ENCODE data around the gene C1QL4.

DNA sequence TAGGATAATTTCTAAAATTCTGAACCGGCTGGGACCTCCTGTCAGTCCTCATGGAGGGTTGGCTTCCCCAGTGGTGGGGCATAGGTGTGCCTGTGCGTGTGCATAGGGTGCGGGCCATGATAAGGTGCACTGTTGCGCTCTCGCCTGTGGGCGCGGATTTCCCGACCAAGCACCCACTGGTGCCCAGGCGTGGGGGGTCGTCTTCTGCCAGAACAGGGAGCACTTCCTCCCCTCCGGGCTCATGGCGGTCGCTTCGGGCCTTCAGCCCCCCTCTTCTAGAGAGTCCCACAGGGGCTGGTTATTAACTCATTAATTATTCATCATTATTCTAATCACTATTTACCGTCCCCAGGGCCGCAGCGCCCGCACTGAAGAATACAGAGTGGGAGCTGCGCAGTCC, 2.8 kb downstream of the C1QL4 start:
- TF ChIP-seq, protein P1, sequence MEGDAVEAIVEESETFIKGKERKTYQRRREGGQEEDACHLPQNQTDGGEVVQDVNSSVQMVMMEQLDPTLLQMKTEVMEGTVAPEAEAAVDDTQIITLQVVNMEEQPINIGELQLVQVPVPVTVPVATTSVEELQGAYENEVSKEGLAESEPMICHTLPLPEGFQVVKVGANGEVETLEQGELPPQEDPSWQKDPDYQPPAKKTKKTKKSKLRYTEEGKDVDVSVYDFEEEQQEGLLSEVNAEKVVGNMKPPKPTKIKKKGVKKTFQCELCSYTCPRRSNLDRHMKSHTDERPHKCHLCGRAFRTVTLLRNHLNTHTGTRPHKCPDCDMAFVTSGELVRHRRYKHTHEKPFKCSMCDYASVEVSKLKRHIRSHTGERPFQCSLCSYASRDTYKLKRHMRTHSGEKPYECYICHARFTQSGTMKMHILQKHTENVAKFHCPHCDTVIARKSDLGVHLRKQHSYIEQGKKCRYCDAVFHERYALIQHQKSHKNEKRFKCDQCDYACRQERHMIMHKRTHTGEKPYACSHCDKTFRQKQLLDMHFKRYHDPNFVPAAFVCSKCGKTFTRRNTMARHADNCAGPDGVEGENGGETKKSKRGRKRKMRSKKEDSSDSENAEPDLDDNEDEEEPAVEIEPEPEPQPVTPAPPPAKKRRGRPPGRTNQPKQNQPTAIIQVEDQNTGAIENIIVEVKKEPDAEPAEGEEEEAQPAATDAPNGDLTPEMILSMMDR (conservative IDR thresholded peaks at IDR 0.05 in 1 of 2, IDR thresholded peaks at IDR 0.05 in 1 of 2; ENCODE audit: low read depth in 1 of 2, low read length in 2 of 2), result no peak
- TF ChIP-seq EZH2 (IDR thresholded peaks at IDR 0.05; ENCODE audit: low read length, missing control alignments), result no peak

Measured in fibroblast of lung (primary cell).